ENCODE results near the gene PTPN14.

PTPN14 gene

GRCh38 chr1:214475331-214475730 is 76.1 kb downstream of the PTPN14 start:
- Histone ChIP-seq H3K36me3 (ENCODE audit: control insufficient read depth in 2 of 2, insufficient read depth in 2 of 2, low read length in 2 of 2) (no peaks in the 10 kb centered on the region), H3K9ac (ENCODE audit: low read length in 2 of 2) (no peak overlapping the region), H3K27ac (ENCODE audit: low read length) (no peak overlapping the region), H3K9me3 (ENCODE audit: control insufficient read depth in 2 of 2, low read length in 2 of 2) (no peaks in the 10 kb centered on the region), H3K4me1 (ENCODE audit: control insufficient read depth, insufficient read depth, low read length) (peaks cover 5% of the 10 kb centered on the region), H3K4me3 (ENCODE audit: low read length in 2 of 2) (no peak overlapping the region), H3K27me3 (ENCODE audit: control insufficient read depth in 1 of 2, insufficient read depth in 2 of 2, low read length in 2 of 2) (no peaks in the 10 kb centered on the region)

DNA sequence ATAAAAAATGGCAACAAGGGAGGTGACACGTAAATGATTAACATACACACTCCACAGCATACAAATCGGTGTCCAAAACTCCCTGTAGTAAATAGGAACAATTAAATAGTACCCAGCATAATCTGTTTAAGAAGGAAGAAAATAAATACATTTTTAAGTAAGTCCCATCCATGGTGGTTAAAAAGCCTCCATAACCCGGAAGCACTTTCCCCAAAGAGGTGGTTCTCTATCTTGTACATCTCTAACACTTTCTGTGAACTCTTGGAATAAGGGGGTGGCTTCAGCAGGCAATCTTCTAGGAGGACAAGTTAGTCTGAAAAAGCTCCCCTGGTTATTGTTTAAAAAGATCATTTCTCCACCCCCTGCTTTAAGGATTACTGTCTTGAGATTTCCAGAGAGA is 76.9 kb downstream of the PTPN14 start:
- Histone ChIP-seq H3K36me3 (ENCODE audit: control insufficient read depth in 2 of 2, insufficient read depth in 2 of 2, low read length in 2 of 2) (no peaks in the 10 kb centered on the region), H3K27ac (ENCODE audit: low read length) (no peak overlapping the region), H3K9me3 (ENCODE audit: control insufficient read depth in 2 of 2, low read length in 2 of 2) (no peaks in the 10 kb centered on the region), H3K4me1 (ENCODE audit: control insufficient read depth, insufficient read depth, low read length) (peaks cover 5% of the 10 kb centered on the region), H3K4me3 (ENCODE audit: low read length in 2 of 2) (no peak overlapping the region), H3K27me3 (ENCODE audit: control insufficient read depth in 1 of 2, insufficient read depth in 2 of 2, low read length in 2 of 2) (no peaks in the 10 kb centered on the region), H3K9ac (ENCODE audit: low read length in 2 of 2) (no peak overlapping the region)

DNA sequence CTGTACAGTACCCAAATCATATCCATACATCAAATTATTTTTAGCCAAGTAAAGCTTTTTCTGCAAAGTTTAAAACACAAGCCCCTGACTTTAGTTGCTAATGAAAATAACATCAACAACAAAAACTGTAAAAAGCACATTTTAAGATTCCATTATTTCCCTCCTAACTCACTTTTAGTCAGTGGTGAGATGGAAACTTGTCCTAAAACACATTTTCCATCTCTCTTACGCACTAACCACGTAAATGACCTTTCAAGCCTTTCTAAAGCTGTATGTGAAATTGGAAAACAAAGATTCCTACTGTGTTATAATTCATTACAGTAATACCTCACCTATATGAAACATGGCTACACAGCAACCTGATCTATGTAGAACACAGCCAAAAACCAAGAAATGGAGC is 77.5 kb downstream of the PTPN14 start:
- H3K4me1 ChIP-seq (ENCODE audit: control insufficient read depth, insufficient read depth, low read length), result peaks cover 5% of the 10 kb centered on the region
- no peaks in the 10 kb centered on the region for H3K27me3 ChIP-seq (ENCODE audit: control insufficient read depth in 1 of 2, insufficient read depth in 2 of 2, low read length in 2 of 2)

GRCh38 chr1:214473387-214473786 is 78.0 kb downstream of the PTPN14 start:
- no peaks in the 10 kb centered on the region for H3K9me3 ChIP-seq (ENCODE audit: control insufficient read depth in 2 of 2, low read length in 2 of 2)
- no peak overlapping the region for H3K9ac ChIP-seq (ENCODE audit: low read length in 2 of 2)
- H3K4me3 ChIP-seq (ENCODE audit: low read length in 2 of 2), result no peak overlapping the region
- H3K27ac ChIP-seq (ENCODE audit: low read length), result no peak overlapping the region
- H3K4me1 ChIP-seq (ENCODE audit: control insufficient read depth, insufficient read depth, low read length), result peaks cover 5% of the 10 kb centered on the region
- no peaks in the 10 kb centered on the region for H3K36me3 ChIP-seq (ENCODE audit: control insufficient read depth in 2 of 2, insufficient read depth in 2 of 2, low read length in 2 of 2)
- H3K27me3 ChIP-seq (ENCODE audit: control insufficient read depth in 1 of 2, insufficient read depth in 2 of 2, low read length in 2 of 2), result no peaks in the 10 kb centered on the region

More for the DNA sequence above, 77.5 kb downstream of the PTPN14 start:
- H3K9ac ChIP-seq (ENCODE audit: low read length in 2 of 2), result no peak overlapping the region
- H3K9me3 ChIP-seq (ENCODE audit: control insufficient read depth in 2 of 2, low read length in 2 of 2), result no peaks in the 10 kb centered on the region
- no peaks in the 10 kb centered on the region for H3K36me3 ChIP-seq (ENCODE audit: control insufficient read depth in 2 of 2, insufficient read depth in 2 of 2, low read length in 2 of 2)
- no peak overlapping the region for H3K4me3 ChIP-seq (ENCODE audit: low read length in 2 of 2)
- no peak overlapping the region for H3K27ac ChIP-seq (ENCODE audit: low read length)

DNA sequence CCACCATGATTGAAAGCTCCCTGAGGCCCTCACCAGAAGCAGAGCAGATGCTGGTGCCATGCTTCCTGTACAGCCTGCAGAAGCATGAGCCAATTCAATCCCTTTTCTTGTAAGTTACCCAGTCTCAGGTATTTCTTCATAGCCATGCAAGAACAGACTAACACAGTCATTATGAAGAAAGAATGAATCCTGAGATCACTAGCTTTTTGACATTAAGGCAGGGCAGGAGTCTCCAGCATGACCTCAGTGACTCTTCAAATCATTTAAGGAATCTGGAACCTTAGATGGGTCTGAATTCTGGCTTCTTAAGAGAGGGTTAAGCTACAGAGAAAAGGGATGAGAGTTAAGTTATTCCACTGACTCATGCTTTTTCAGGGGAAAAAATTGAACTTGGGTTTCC is 79.0 kb downstream of the PTPN14 start:
- no peaks in the 10 kb centered on the region for H3K9me3 ChIP-seq (ENCODE audit: control insufficient read depth in 2 of 2, low read length in 2 of 2)
- H3K36me3 ChIP-seq (ENCODE audit: control insufficient read depth in 2 of 2, insufficient read depth in 2 of 2, low read length in 2 of 2), result no peaks in the 10 kb centered on the region
- H3K27ac ChIP-seq (ENCODE audit: low read length), result no peak overlapping the region
- H3K9ac ChIP-seq (ENCODE audit: low read length in 2 of 2), result no peak overlapping the region
- peaks cover 5% of the 10 kb centered on the region for H3K4me1 ChIP-seq (ENCODE audit: control insufficient read depth, insufficient read depth, low read length)
- no peaks in the 10 kb centered on the region for H3K27me3 ChIP-seq (ENCODE audit: control insufficient read depth in 1 of 2, insufficient read depth in 2 of 2, low read length in 2 of 2)
- no peak overlapping the region for H3K4me3 ChIP-seq (ENCODE audit: low read length in 2 of 2)

- no peaks in the 10 kb centered on the region for H3K27me3 ChIP-seq (ENCODE audit: control insufficient read depth in 1 of 2, insufficient read depth in 2 of 2, low read length in 2 of 2)
- H3K36me3 ChIP-seq (ENCODE audit: control insufficient read depth in 2 of 2, insufficient read depth in 2 of 2, low read length in 2 of 2), result no peaks in the 10 kb centered on the region
- H3K27ac ChIP-seq (ENCODE audit: low read length), result no peak overlapping the region
- no peaks in the 10 kb centered on the region for H3K9me3 ChIP-seq (ENCODE audit: control insufficient read depth in 2 of 2, low read length in 2 of 2)
- peaks cover 3% of the 10 kb centered on the region for H3K4me1 ChIP-seq (ENCODE audit: control insufficient read depth, insufficient read depth, low read length)
- no peak overlapping the region for H3K4me3 ChIP-seq (ENCODE audit: low read length in 2 of 2)
- no peak overlapping the region for H3K9ac ChIP-seq (ENCODE audit: low read length in 2 of 2)
Observed at GRCh38 chr1:214471458-214471857, 79.9 kb downstream of the PTPN14 start.

DNA sequence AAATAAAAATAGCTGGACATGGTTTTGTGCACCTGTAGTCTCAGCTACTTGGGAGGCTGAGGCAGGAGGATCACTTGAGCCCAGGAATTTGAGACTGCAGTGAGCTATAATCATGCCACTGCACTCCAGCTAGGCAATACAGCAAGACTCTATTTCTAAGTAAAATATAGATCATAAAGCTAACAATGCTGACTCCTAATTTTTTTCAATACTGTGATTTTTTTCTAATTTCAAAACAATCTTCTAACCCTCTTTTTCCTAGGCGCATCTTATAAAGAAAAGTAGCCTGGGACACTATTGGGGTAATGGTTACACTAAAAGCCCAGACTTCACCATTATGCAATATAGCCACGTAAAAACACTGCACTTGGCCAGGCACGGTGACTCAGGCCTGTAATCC is 81.3 kb downstream of the PTPN14 start:
- Histone ChIP-seq H3K4me1 (ENCODE audit: control insufficient read depth, insufficient read depth, low read length) (no peaks in the 10 kb centered on the region), H3K9me3 (ENCODE audit: control insufficient read depth in 2 of 2, low read length in 2 of 2) (no peaks in the 10 kb centered on the region), H3K4me3 (ENCODE audit: low read length in 2 of 2) (no peak overlapping the region), H3K27me3 (ENCODE audit: control insufficient read depth in 1 of 2, insufficient read depth in 2 of 2, low read length in 2 of 2) (no peaks in the 10 kb centered on the region), H3K36me3 (ENCODE audit: control insufficient read depth in 2 of 2, insufficient read depth in 2 of 2, low read length in 2 of 2) (no peaks in the 10 kb centered on the region), H3K27ac (ENCODE audit: low read length) (no peak overlapping the region), H3K9ac (ENCODE audit: low read length in 2 of 2) (no peak overlapping the region)

- no peak overlapping the region for H3K4me3 ChIP-seq (ENCODE audit: low read length in 2 of 2)
- no peak overlapping the region for H3K9ac ChIP-seq (ENCODE audit: low read length in 2 of 2)
- H3K27ac ChIP-seq (ENCODE audit: low read length), result no peak overlapping the region
- H3K4me1 ChIP-seq (ENCODE audit: control insufficient read depth, insufficient read depth, low read length), result peaks cover 5% of the 10 kb centered on the region
- no peaks in the 10 kb centered on the region for H3K36me3 ChIP-seq (ENCODE audit: control insufficient read depth in 2 of 2, insufficient read depth in 2 of 2, low read length in 2 of 2)
- no peaks in the 10 kb centered on the region for H3K9me3 ChIP-seq (ENCODE audit: control insufficient read depth in 2 of 2, low read length in 2 of 2)
- no peaks in the 10 kb centered on the region for H3K27me3 ChIP-seq (ENCODE audit: control insufficient read depth in 1 of 2, insufficient read depth in 2 of 2, low read length in 2 of 2)
Observed at GRCh38 chr1:214469290-214469689, 82.1 kb downstream of the PTPN14 start.

DNA sequence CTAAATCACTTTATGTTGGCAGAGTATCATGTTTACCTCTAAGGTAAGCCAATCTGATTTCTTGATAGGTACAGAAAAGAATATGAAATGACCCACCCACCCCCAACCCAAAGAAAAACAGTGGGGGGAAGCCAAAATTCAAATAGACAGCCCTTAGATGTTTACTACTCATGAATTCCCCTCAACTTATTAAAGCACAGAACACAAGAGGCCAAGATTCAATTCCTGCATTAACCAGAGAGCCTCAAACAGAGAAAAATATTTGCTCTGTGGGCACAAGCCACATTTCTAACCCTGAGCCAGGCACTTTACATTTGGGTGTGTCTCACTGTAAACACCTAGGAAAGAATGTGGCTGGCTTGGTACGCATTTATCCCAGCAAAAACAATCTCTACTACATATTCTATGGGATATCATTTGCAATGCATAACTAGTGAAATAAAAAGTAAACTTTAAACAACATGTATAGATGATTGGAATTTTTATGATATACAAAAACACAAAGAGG is 84.3 kb downstream of the PTPN14 start:
- H3K9ac ChIP-seq (ENCODE audit: low read length in 2 of 2), result no peak overlapping the region
- peaks cover 0 to 2% of the 10 kb centered on the region in 2 donors for H3K36me3 ChIP-seq (ENCODE audit: control insufficient read depth in 2 of 2, insufficient read depth in 2 of 2, low read length in 2 of 2)
- no peak overlapping the region for H3K4me3 ChIP-seq (ENCODE audit: low read length in 2 of 2)
- peaks cover 5% of the 10 kb centered on the region for H3K4me1 ChIP-seq (ENCODE audit: control insufficient read depth, insufficient read depth, low read length)
- no peak overlapping the region for H3K27ac ChIP-seq (ENCODE audit: low read length)
- H3K27me3 ChIP-seq (ENCODE audit: control insufficient read depth in 1 of 2, insufficient read depth in 2 of 2, low read length in 2 of 2), result no peaks in the 10 kb centered on the region
- no peaks in the 10 kb centered on the region for H3K9me3 ChIP-seq (ENCODE audit: control insufficient read depth in 2 of 2, low read length in 2 of 2)

DNA sequence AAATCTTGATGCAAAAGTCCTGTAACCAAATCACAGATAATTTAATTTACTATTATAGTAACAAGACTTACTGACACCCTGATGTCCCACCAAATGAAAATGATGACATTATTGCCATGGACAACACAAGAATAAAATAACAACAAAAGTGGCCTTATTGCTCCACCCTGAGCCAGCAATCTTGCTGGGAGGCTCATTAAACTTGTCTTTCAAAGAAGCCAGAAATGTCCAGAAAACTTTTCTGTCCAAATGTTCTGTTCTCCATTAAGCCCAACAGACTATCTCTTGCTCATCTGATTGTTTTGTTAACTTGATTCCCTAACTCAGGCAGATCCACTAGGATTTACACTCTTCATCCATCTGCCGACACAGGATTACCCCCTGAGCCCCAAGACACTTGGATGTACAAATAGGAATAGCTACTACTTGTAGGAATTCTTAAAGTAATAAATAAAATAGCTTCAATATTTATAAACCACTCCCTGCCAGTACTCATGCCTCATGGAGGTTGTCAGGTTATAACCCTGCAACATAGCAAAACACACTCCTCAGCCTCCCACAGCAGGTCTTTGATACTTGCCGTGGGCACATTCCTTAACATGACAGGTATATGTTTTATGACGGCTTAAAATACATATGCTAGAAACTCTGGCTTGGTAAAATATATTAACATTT is 84.9 kb downstream of the PTPN14 start:
- no peak overlapping the region for H3K9ac ChIP-seq (ENCODE audit: low read length in 2 of 2)
- no peak overlapping the region for H3K27ac ChIP-seq (ENCODE audit: low read length)
- H3K27me3 ChIP-seq (ENCODE audit: control insufficient read depth in 1 of 2, insufficient read depth in 2 of 2, low read length in 2 of 2), result no peaks in the 10 kb centered on the region
- no peaks in the 10 kb centered on the region for H3K9me3 ChIP-seq (ENCODE audit: control insufficient read depth in 2 of 2, low read length in 2 of 2)
- H3K4me3 ChIP-seq (ENCODE audit: low read length in 2 of 2), result no peak overlapping the region
- H3K4me1 ChIP-seq (ENCODE audit: control insufficient read depth, insufficient read depth, low read length), result peaks cover 5% of the 10 kb centered on the region
- H3K36me3 ChIP-seq (ENCODE audit: control insufficient read depth in 2 of 2, insufficient read depth in 2 of 2, low read length in 2 of 2), result peaks cover 0 to 2% of the 10 kb centered on the region in 2 donors

- Histone ChIP-seq H3K27me3 (ENCODE audit: control insufficient read depth in 1 of 2, insufficient read depth in 2 of 2, low read length in 2 of 2) (no peaks in the 10 kb centered on the region), H3K36me3 (ENCODE audit: control insufficient read depth in 2 of 2, insufficient read depth in 2 of 2, low read length in 2 of 2) (peaks cover 0 to 2% of the 10 kb centered on the region in 2 donors)
Observed at GRCh38 chr1:214464445-214465287, 86.7 kb downstream of the PTPN14 start.

More at GRCh38 chr1:214464445-214465287, 86.7 kb downstream of the PTPN14 start:
- Histone ChIP-seq H3K9ac (ENCODE audit: low read length in 2 of 2) (no peak overlapping the region), H3K27ac (ENCODE audit: low read length) (no peak overlapping the region), H3K4me1 (ENCODE audit: control insufficient read depth, insufficient read depth, low read length) (peaks cover 5% of the 10 kb centered on the region), H3K4me3 (ENCODE audit: low read length in 2 of 2) (peak overlapping the region in 1 of 2 donors; percentile 35), H3K9me3 (ENCODE audit: control insufficient read depth in 2 of 2, low read length in 2 of 2) (no peaks in the 10 kb centered on the region)
